HCT116 (cell line): ENCODE data around the gene SPATC1L. TPM values are rescaled to one million over a fixed set of nuclear protein-coding genes. Genes with fewer than 3 reads are reported as not detected.

Experiments
- ATAC-seq: fragments of 200-7000 bp; cut with Tn5 transposase; 2 replicates; pipeline ENCODE4 v1.9.1; 2020; ENCODE audit warnings: mild to moderate bottlenecking, moderate library complexity
- BruUV-seq: library from RNA; stranded (reverse); fragments of 400-500 nt; replicated peaks from 2 replicates; lab custom pipeline; 2021; lab: Mats Ljungman, UMichigan
- CTCF ChIA-PET: fragments of 300-600 bp; sonication (Branson Sonifier 250); formaldehyde crosslinking; loops from one replicate; lab custom pipeline; 2021; ENCODE audit warnings: antibody characterized with exemption; lab: Charles Lee
- POLR2A ChIA-PET: fragments of 300-600, 350-600 bp; sonication (Branson Sonifier 250); formaldehyde crosslinking; loops from one replicate; lab custom pipeline; 2021; ENCODE audit warnings: antibody characterized with exemption; lab: Charles Lee
- RAD21 ChIA-PET, 2 experiments: fragments of 300-600 bp; sonication (Branson Sonifier 250); formaldehyde crosslinking; loops; one replicate each; lab custom pipeline; 2023; ENCODE audit warnings: low total read pairs in 2 of 2; ENCODE audit not compliant: uncharacterized antibody in 2 of 2, unreplicated experiment in 2 of 2, low non-redundant PET in 1 of 2; lab: Charles Lee
- DNase-seq: peaks from one replicate; pipeline ENCODE4 v3.0.0-alpha.2; 2010; ENCODE audit warnings: low read depth, low spot score
- H2AFZ ChIP-seq: fragments of 200-600 bp; shearing (Covaris generic), sonication (generic); 2 replicates; pipeline ENCODE4 v1.6.1; 2017; ENCODE audit warnings: low read depth, mixed run types, mixed read lengths, antibody characterized with exemption, low read length; ENCODE audit not compliant: poor library complexity, severe bottlenecking
- H3K27ac ChIP-seq: 2 replicates; pipeline ENCODE4 v1.5.1; 2012; ENCODE audit warnings: low read depth, low read length
- H3K27me3 ChIP-seq: fragments of 200-600 bp; sonication (generic); 2 replicates; pipeline ENCODE4 v1.6.1; 2016; ENCODE audit warnings: mixed run types, low read length, mixed read lengths; ENCODE audit not compliant: insufficient read depth
- H3K36me3 ChIP-seq, 2 experiments: fragments of 200-500 bp in 1 of 2; fragments of 200-600 bp in 1 of 2; sonication (Bioruptor generic) in 1 of 2; sonication (generic) in 1 of 2; 2 replicates each; pipeline versions ENCODE4 v1.5.1 to v1.6.1; 2014 to 2016; ENCODE audit warnings: low read length in 2 of 2, inconsistent platforms in 1 of 2, mixed read lengths in 1 of 2, mixed run types in 1 of 2; ENCODE audit not compliant: insufficient read depth in 2 of 2, control insufficient read depth in 1 of 2
- H3K4me1 ChIP-seq, 2 experiments: fragments of 200-600 bp in 1 of 2; sonication (generic) in 1 of 2; 2 replicates each; pipeline versions ENCODE4 v1.5.1 to v1.6.1; 2012 to 2017; ENCODE audit warnings: low read length in 2 of 2, inconsistent platforms in 1 of 2, mild to moderate bottlenecking in 1 of 2, mixed read lengths in 1 of 2, mixed run types in 1 of 2, moderate library complexity in 1 of 2; ENCODE audit not compliant: insufficient read depth in 2 of 2, control insufficient read depth in 1 of 2
- H3K4me2 ChIP-seq: fragments of 200-600 bp; sonication (generic); 2 replicates; pipeline ENCODE4 v1.6.1; 2017; ENCODE audit warnings: mixed run types, low read length, mixed read lengths
- H3K4me3 ChIP-seq, 2 experiments: fragments of 200-600 bp in 1 of 2; sonication (generic) in 1 of 2; replicated peaks in 1 of 2; 2 replicates each; pipeline ENCODE4 v1.5.1; 2011 to 2016; ENCODE audit warnings: low read length in 2 of 2, control low read depth in 1 of 2, low read depth in 1 of 2, mild to moderate bottlenecking in 1 of 2, mixed read lengths in 1 of 2, mixed run types in 1 of 2
- H3K79me2 ChIP-seq: fragments of 200-600 bp; sonication (generic); 2 replicates; pipeline ENCODE4 v1.6.1; 2017; ENCODE audit warnings: mild to moderate bottlenecking, mixed run types, low read length, moderate library complexity, mixed read lengths; ENCODE audit not compliant: insufficient read depth
- H3K9ac ChIP-seq: fragments of 200-600 bp; sonication (generic); 2 replicates; pipeline ENCODE4 v1.6.1; 2016; ENCODE audit warnings: low read length, mixed read lengths
- H3K9me2 ChIP-seq: fragments of 200-600 bp; sonication (generic), shearing (Covaris generic); 2 replicates; pipeline ENCODE4 v1.6.1; 2017; ENCODE audit warnings: mixed run types, mild to moderate bottlenecking, moderate library complexity; ENCODE audit not compliant: insufficient read depth
- H3K9me3 ChIP-seq, 2 experiments: fragments of 200-500 bp in 1 of 2; fragments of 200-600 bp in 1 of 2; sonication (Bioruptor generic) in 1 of 2; sonication (generic) in 1 of 2; 2 replicates each; pipeline ENCODE4 v1.6.1; 2014 to 2017; ENCODE audit warnings: low read length in 2 of 2, mixed read lengths in 2 of 2, inconsistent platforms in 1 of 2, low read depth in 1 of 2, mild to moderate bottlenecking in 1 of 2, mixed run types in 1 of 2, moderate library complexity in 1 of 2; ENCODE audit not compliant: control insufficient read depth in 1 of 2, insufficient read depth in 1 of 2
- H4K20me1 ChIP-seq: fragments of 200-600 bp; sonication (generic), shearing (Covaris generic); 2 replicates; pipeline ENCODE4 v1.6.1; 2017; ENCODE audit warnings: mixed run types, mild to moderate bottlenecking, moderate library complexity; ENCODE audit not compliant: insufficient read depth
- CEBPB ChIP-seq: IDR thresholded peaks from 2 replicates; pipeline ENCODE4 v1.6.1; 2012; ENCODE audit warnings: low read depth
- EGR1 ChIP-seq: IDR thresholded peaks from 2 replicates; pipeline ENCODE4 v1.6.1; 2012; ENCODE audit warnings: low read depth
- POLR2AphosphoS5 ChIP-seq: IDR thresholded peaks from 2 replicates; pipeline ENCODE4 v1.6.1; 2011; ENCODE audit warnings: mild to moderate bottlenecking, low read depth, low read length, moderate library complexity
- SRF ChIP-seq: IDR thresholded peaks from 2 replicates; pipeline ENCODE4 v1.6.1; 2012; ENCODE audit warnings: low read depth
- intact Hi-C: fragments of 100-400 bp; cut with micrococcal nuclease; formaldehyde crosslinking; loops from 2 replicates; pipeline ENCODE4 v1.10.0; 2022
- total RNA-seq: library from RNA; stranded (reverse); gene quantifications from one replicate; pipeline ENCODE4 v1.2.1, GENCODE V29; 2021; ENCODE audit not compliant: unreplicated experiment
- TF ChIP-seq, protein P1 (sequence below), 3 experiments: fragments of 200-600 bp in 1 of 3; sonication (generic) in 1 of 3; IDR thresholded peaks in 2 of 3; conservative IDR thresholded peaks in 1 of 3; 2 replicates each; pipeline ENCODE4 v1.5.1; 2012 to 2017; ENCODE audit warnings: low read depth in 2 of 3, low read length in 2 of 3, antibody characterized with exemption in 1 of 3, borderline replicate concordance in 1 of 3, control low read depth in 1 of 3, mild to moderate bottlenecking in 1 of 3, mixed read lengths in 1 of 3, mixed run types in 1 of 3, moderate library complexity in 1 of 3; ENCODE audit not compliant: insufficient read depth in 1 of 3

The SPATC1L gene
- total RNA-seq, 1 experiment from 2014 or later: 1.3 TPM

DNA sequence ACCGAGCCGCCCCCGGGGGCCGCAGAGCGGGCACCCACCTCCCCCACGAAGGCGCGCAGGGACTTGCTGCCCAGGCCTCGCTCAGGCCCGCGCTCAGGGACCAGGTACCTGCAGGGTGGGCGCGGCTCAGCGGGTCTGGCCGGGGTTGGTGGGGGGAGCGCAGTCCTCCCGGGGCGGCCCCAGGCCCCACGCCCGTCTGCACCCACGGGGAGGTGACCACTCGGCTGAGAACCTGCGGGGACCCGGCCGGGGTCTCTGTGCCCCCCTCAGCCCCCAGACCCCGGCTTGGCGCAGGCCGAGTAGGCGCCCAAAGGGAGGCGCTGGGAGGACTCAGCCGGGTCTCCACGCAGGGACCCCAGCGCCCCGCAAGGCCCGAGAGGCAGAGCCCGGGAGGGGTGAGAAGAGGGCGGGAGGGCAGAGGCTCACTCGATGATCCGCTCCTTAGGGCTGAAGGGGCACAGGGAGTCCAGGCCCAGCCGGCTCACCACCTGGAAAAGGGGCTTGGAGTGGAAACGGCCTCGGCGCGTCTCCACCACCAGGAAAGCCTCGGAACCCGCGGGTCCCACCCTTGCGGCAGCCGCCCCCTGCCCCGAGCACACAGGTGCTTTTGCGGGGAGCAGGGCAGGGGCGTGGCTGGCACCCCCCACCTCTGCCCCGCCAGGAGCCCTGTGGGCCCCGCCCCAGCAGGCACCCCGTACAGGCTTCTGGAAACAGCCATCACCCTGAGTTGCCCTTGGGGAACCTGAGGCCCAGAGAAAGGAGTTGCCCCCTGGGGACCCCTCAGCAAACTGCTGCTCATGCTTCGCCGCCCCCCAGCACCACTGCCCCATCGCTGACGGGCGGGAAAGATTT is 38.2 kb downstream of the SPATC1L start:
- BruUV-seq: no TSS peak
- peaks cover 0 to 19% of the 10 kb centered on the region in 2 experiments; a peak in 2 of 4 replicates for H3K4me1 ChIP-seq
- ChIA-PET POLR2A (no interaction called here), CTCF (no interaction called here), RAD21 (no interaction called here)
- intact Hi-C loops: loop anchor here (5.0 to 10.0 kb wide), 4 partner anchors 66 to 181 kb away; partner anchors contain the start of genes MCM3AP and YBEY
- H4K20me1 ChIP-seq: no peaks in the 10 kb centered on the region
- H3K27ac ChIP-seq: no peak overlapping the region
- no peaks in the 10 kb centered on the region for H3K9me3 ChIP-seq
- DNase-seq (no peak), ATAC-seq (no peak)
- H3K9ac ChIP-seq: no peak overlapping the region
- no peaks in the 10 kb centered on the region for H3K36me3 ChIP-seq
- no peak overlapping the region for H2AFZ ChIP-seq
- TF ChIP-seq POLR2AphosphoS5: no peak
- TF ChIP-seq CEBPB: no peak
- TF ChIP-seq SRF: no peak
- TF ChIP-seq EGR1: no peak
- TF ChIP-seq, protein P1, sequence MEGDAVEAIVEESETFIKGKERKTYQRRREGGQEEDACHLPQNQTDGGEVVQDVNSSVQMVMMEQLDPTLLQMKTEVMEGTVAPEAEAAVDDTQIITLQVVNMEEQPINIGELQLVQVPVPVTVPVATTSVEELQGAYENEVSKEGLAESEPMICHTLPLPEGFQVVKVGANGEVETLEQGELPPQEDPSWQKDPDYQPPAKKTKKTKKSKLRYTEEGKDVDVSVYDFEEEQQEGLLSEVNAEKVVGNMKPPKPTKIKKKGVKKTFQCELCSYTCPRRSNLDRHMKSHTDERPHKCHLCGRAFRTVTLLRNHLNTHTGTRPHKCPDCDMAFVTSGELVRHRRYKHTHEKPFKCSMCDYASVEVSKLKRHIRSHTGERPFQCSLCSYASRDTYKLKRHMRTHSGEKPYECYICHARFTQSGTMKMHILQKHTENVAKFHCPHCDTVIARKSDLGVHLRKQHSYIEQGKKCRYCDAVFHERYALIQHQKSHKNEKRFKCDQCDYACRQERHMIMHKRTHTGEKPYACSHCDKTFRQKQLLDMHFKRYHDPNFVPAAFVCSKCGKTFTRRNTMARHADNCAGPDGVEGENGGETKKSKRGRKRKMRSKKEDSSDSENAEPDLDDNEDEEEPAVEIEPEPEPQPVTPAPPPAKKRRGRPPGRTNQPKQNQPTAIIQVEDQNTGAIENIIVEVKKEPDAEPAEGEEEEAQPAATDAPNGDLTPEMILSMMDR (IDR thresholded peaks at IDR 0.05 in 2 of 3, conservative IDR thresholded peaks at IDR 0.05 in 1 of 3; ENCODE audit: borderline replicate concordance in 1 of 3, insufficient read depth in 1 of 3, low read depth in 2 of 3, low read length in 2 of 3): no peak
- H3K79me2 ChIP-seq: no peaks in the 10 kb centered on the region
- H3K4me3 ChIP-seq: no peak overlapping the region
- H3K4me2 ChIP-seq: no peak overlapping the region
- no peaks in the 10 kb centered on the region for H3K27me3 ChIP-seq
- no peaks in the 10 kb centered on the region for H3K9me2 ChIP-seq
